Neural cell (in vitro differentiated cells): ENCODE results near the gene PMF1. TPM values are rescaled to one million over a fixed set of nuclear protein-coding genes. Genes with fewer than 3 reads are reported as not detected.

Source experiments
- H2AFZ ChIP-seq: fragments of 200-600, 300-800 bp; sonication (generic), shearing (Covaris generic); 2 replicates; pipeline ENCODE4 v1.6.0; 2014; ENCODE audit warnings: low read depth, mild to moderate bottlenecking, antibody characterized with exemption, low read length, moderate library complexity
- H3F3A ChIP-seq: fragments of 200-600 bp; shearing (Covaris generic); 2 replicates; pipeline ENCODE4 v1.6.1; 2016; ENCODE audit warnings: mild to moderate bottlenecking, moderate library complexity, mixed read lengths, antibody characterized with exemption, low read length; ENCODE audit not compliant: insufficient read depth, poor library complexity, severe bottlenecking
- H3K27ac ChIP-seq: fragments of 200-600, 300-800 bp; sonication (generic), shearing (Covaris generic); 2 replicates; pipeline ENCODE4 v1.5.1; 2014; ENCODE audit warnings: mild to moderate bottlenecking, low read length, moderate library complexity
- H3K27me3 ChIP-seq: fragments of 300-800, 200-600 bp; sonication (generic), shearing (Covaris generic); 2 replicates; pipeline ENCODE4 v1.6.0; 2014; ENCODE audit warnings: mild to moderate bottlenecking, low read depth, low read length, moderate library complexity; ENCODE audit not compliant: insufficient read depth
- H3K36me3 ChIP-seq: fragments of 300-800, 200-600 bp; sonication (generic), shearing (Covaris generic); 2 replicates; pipeline ENCODE4 v1.5.1; 2014; ENCODE audit warnings: mild to moderate bottlenecking, antibody characterized with exemption, low read length, moderate library complexity; ENCODE audit not compliant: insufficient read depth
- H3K4me2 ChIP-seq: fragments of 300-800, 200-600 bp; sonication (generic), shearing (Covaris generic); 2 replicates; pipeline ENCODE4 v1.6.0; 2014; ENCODE audit warnings: mild to moderate bottlenecking, low read length
- H3K4me3 ChIP-seq: fragments of 300-800, 200-600 bp; sonication (generic), shearing (Covaris generic); 2 replicates; pipeline ENCODE4 v1.5.1; 2014; ENCODE audit warnings: mild to moderate bottlenecking, low read length, moderate library complexity
- H3K79me2 ChIP-seq: fragments of 200-600 bp; shearing (Covaris generic); replicated peaks from 2 replicates; pipeline ENCODE4 v1.6.0; 2014; ENCODE audit warnings: mild to moderate bottlenecking, low read length, moderate library complexity; ENCODE audit not compliant: insufficient read depth
- H3K9ac ChIP-seq: fragments of 300-800, 200-600 bp; sonication (generic), shearing (Covaris generic); 2 replicates; pipeline ENCODE4 v1.6.1; 2016; ENCODE audit warnings: mild to moderate bottlenecking, low read length, mixed read lengths
- H3K9me2 ChIP-seq: fragments of 200-600 bp; shearing (Covaris generic); 2 replicates; pipeline ENCODE4 v1.6.1; 2016; ENCODE audit warnings: mild to moderate bottlenecking, low read length, mixed read lengths; ENCODE audit not compliant: insufficient read depth
- H3K9me3 ChIP-seq: fragments of 200-600, 300-800 bp; sonication (generic), shearing (Covaris generic); 2 replicates; pipeline ENCODE4 v1.6.1; 2016; ENCODE audit warnings: mild to moderate bottlenecking, mixed run types, low read length, moderate library complexity, mixed read lengths
- H4K20me1 ChIP-seq: fragments of 200-600 bp; shearing (Covaris generic); 2 replicates; pipeline ENCODE4 v1.6.1; 2016; ENCODE audit warnings: mild to moderate bottlenecking, mixed run types; ENCODE audit not compliant: insufficient read depth
- EP300 ChIP-seq: fragments of 450-650 bp; conservative IDR thresholded peaks from 2 replicates; pipeline ENCODE4 v1.6.1; 2014; ENCODE audit warnings: antibody characterized with exemption, mild to moderate bottlenecking, moderate library complexity; ENCODE audit not compliant: poor library complexity, severe bottlenecking
- EZH2 ChIP-seq: fragments of 200-600, 300-800 bp; shearing (Covaris generic), sonication (generic); IDR thresholded peaks from 2 replicates; pipeline ENCODE4 v1.6.1; 2014; ENCODE audit warnings: antibody characterized with exemption, low read length, borderline replicate concordance, mild to moderate bottlenecking; ENCODE audit not compliant: insufficient read depth, poor library complexity, severe bottlenecking
- MXI1 ChIP-seq: fragments of 450-650 bp; conservative IDR thresholded peaks from 2 replicates; pipeline ENCODE4 v1.6.1; 2014; ENCODE audit warnings: antibody characterized with exemption, mild to moderate bottlenecking; ENCODE audit not compliant: poor library complexity, severe bottlenecking
- POLR2AphosphoS5 ChIP-seq: IDR thresholded peaks from 2 replicates; pipeline ENCODE4 v1.6.1; 2012
- RAD21 ChIP-seq: fragments of 450-650 bp; conservative IDR thresholded peaks from 2 replicates; pipeline ENCODE4 v1.6.1; 2014; ENCODE audit warnings: antibody characterized with exemption, mild to moderate bottlenecking, moderate library complexity
- SMC3 ChIP-seq: fragments of 450-650 bp; conservative IDR thresholded peaks from 2 replicates; pipeline ENCODE4 v1.6.1; 2014; ENCODE audit warnings: antibody characterized with exemption, mild to moderate bottlenecking, moderate library complexity; ENCODE audit not compliant: poor library complexity
- TAF1 ChIP-seq: IDR thresholded peaks from 2 replicates; pipeline ENCODE4 v1.6.1; 2012; ENCODE audit warnings: low read depth
- polyA plus RNA-seq: library from polyadenylated mRNA; depleted of rRNA; stranded (reverse); fragments of >200 nt; gene quantifications from 2 replicates; pipeline ENCODE4 v1.2.3, GENCODE V29; 2014
- TF ChIP-seq, protein P1 (sequence below): fragments of 450-650 bp; IDR thresholded peaks from 2 replicates; pipeline ENCODE4 v1.5.1; 2014; ENCODE audit warnings: antibody characterized with exemption, mild to moderate bottlenecking, moderate library complexity; ENCODE audit not compliant: poor library complexity, severe bottlenecking
- TF ChIP-seq, protein P2 (sequence below): IDR thresholded peaks from 2 replicates; pipeline ENCODE4 v1.6.1; 2012; ENCODE audit warnings: borderline replicate concordance

Gene PMF1
- polyA plus RNA-seq, 1 donor from 2014 or later, result 97.0 TPM

DNA sequence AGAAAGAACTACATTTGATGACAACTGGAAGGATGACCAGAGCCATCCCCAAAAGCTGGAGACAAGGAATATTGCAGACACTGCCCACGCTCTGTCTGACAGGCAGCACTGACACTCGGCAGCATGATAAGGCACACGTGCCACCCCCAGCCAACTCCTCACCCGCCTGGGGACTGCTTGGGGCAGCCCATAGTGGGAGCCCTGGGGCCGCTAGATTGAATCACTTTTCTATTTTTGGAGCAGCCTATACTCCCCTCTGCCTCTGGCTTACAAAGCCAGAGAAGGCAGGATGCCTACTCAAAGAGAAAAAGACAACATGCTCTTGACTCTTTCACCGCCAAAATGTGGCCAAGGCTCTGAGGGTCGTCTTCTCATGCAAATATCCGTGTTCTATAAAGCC is 68.5 kb downstream of the PMF1 start:
- Histone ChIP-seq H3K9me3 (no peaks in the 10 kb centered on the region), H3K4me2 (peak overlapping the region; percentile 63), H3K9me2 (no peaks in the 10 kb centered on the region), H2AFZ (no peak overlapping the region), H4K20me1 (no peaks in the 10 kb centered on the region), H3K9ac (peak overlapping the region; percentile 80), H3K27ac (no peak overlapping the region), H3K79me2 (peaks cover 34% of the 10 kb centered on the region), H3F3A (no peaks in the 10 kb centered on the region), H3K27me3 (no peaks in the 10 kb centered on the region), H3K4me3 (peak overlapping the region; percentile 78), H3K36me3 (no peaks in the 10 kb centered on the region)
- TF ChIP-seq EZH2 (no peak), EP300 (no peak), MXI1 (no peak), TAF1 (no peak), POLR2AphosphoS5 (no peak), RAD21 (no peak)
- TF ChIP-seq, protein P1, sequence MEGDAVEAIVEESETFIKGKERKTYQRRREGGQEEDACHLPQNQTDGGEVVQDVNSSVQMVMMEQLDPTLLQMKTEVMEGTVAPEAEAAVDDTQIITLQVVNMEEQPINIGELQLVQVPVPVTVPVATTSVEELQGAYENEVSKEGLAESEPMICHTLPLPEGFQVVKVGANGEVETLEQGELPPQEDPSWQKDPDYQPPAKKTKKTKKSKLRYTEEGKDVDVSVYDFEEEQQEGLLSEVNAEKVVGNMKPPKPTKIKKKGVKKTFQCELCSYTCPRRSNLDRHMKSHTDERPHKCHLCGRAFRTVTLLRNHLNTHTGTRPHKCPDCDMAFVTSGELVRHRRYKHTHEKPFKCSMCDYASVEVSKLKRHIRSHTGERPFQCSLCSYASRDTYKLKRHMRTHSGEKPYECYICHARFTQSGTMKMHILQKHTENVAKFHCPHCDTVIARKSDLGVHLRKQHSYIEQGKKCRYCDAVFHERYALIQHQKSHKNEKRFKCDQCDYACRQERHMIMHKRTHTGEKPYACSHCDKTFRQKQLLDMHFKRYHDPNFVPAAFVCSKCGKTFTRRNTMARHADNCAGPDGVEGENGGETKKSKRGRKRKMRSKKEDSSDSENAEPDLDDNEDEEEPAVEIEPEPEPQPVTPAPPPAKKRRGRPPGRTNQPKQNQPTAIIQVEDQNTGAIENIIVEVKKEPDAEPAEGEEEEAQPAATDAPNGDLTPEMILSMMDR, result no peak

DNA sequence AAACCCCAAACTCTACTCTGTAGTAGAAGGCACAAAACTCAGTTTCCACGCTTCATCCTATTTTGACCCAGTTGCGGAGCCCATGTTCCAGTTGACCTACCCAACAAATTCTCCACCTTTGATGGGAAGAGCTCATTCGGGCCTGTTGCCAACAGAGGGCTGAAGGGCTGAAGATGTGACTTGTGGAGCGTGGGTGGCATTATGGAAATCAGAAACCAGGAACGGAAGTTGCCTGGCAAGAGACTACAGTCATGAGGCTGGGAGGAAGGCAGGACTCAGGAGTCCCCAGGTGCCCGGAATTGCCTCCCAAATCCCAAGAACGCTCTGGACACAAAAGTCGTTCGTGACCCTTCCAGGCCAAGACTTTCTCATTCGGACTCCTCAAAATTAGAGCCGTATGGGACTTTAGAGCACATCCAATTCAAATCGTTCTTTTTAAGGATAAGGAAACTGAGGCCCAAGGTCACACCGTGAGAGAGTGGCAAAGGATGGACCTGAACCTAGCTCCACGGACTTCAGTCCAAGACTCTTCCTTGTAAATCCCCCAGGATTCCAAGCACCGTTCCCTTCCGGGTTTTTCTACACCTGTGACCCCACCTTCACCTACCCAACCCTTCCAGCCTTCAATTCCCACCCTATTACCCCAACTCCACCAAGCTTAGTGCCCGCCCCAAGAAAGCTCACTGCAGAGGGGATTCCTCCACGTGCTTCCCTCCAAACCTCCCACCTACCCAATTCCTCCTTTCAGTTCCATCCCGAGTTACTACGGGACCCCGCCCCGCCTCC is 69.1 kb downstream of the PMF1 start:
- peak overlapping the region; percentile 78 for H3K4me3 ChIP-seq
- H3K4me2 ChIP-seq, result peak overlapping the region; percentile 63
- no peaks in the 10 kb centered on the region for H3F3A ChIP-seq
- H3K27me3 ChIP-seq, result no peaks in the 10 kb centered on the region
- peak overlapping the region; percentile 95 for H2AFZ ChIP-seq
- H3K9ac ChIP-seq, result peak overlapping the region; percentile 80
- H3K9me2 ChIP-seq, result no peaks in the 10 kb centered on the region
- H3K79me2 ChIP-seq, result peaks cover 34% of the 10 kb centered on the region
- no peaks in the 10 kb centered on the region for H4K20me1 ChIP-seq
- TF ChIP-seq SMC3, result no peak
- no peak for TF ChIP-seq TAF1
- no peak for TF ChIP-seq MXI1
- TF ChIP-seq RAD21, result no peak
- TF ChIP-seq POLR2AphosphoS5, result no peak
- TF ChIP-seq, protein P2, sequence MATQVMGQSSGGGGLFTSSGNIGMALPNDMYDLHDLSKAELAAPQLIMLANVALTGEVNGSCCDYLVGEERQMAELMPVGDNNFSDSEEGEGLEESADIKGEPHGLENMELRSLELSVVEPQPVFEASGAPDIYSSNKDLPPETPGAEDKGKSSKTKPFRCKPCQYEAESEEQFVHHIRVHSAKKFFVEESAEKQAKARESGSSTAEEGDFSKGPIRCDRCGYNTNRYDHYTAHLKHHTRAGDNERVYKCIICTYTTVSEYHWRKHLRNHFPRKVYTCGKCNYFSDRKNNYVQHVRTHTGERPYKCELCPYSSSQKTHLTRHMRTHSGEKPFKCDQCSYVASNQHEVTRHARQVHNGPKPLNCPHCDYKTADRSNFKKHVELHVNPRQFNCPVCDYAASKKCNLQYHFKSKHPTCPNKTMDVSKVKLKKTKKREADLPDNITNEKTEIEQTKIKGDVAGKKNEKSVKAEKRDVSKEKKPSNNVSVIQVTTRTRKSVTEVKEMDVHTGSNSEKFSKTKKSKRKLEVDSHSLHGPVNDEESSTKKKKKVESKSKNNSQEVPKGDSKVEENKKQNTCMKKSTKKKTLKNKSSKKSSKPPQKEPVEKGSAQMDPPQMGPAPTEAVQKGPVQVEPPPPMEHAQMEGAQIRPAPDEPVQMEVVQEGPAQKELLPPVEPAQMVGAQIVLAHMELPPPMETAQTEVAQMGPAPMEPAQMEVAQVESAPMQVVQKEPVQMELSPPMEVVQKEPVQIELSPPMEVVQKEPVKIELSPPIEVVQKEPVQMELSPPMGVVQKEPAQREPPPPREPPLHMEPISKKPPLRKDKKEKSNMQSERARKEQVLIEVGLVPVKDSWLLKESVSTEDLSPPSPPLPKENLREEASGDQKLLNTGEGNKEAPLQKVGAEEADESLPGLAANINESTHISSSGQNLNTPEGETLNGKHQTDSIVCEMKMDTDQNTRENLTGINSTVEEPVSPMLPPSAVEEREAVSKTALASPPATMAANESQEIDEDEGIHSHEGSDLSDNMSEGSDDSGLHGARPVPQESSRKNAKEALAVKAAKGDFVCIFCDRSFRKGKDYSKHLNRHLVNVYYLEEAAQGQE, result no peak
- no peak for TF ChIP-seq EZH2
- TF ChIP-seq, protein P1, result no peak
- TF ChIP-seq EP300, result no peak
- no peaks in the 10 kb centered on the region for H3K9me3 ChIP-seq
- no peaks in the 10 kb centered on the region for H3K36me3 ChIP-seq
- H3K27ac ChIP-seq, result peak overlapping the region; percentile 70
